ENCODE measurements around the gene TRMT11. TPM values are rescaled to one million over a fixed set of nuclear protein-coding genes. Genes with fewer than 3 reads are reported as not detected.

The TRMT11 gene
- total RNA-seq, 2 experiments from 2014 or later, result 42.8 to 46.9 TPM

DNA sequence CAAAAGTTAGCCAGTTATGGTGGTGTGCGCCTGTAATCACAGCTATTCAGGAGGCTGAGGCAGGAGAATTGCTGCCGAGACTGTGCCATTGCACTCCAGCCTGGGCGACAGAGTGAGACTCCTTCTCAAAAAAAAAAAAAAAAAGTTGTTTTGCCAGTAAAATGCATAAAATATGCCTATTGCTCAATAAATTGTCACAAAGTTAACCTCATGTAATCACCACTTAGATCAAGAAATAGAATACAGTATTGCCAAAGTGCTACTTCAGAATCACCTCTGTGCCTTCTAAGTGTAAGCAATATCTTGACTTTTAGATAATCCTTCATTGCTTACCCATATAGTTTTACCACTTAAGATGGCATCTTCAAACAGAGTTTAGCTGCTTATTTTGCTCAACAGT, 80.7 kb downstream of the TRMT11 start:
- intact Hi-C loops (cut with micrococcal nuclease), result no loop called here
- ChIA-PET POLR2A (no interaction called here), CTCF (no interaction called here)
- Mint-ChIP-seq H3K27ac (no peak overlapping the region), H3K27me3 (no peaks in the 10 kb centered on the region), H3K9me3 (peaks cover 7% of the 10 kb centered on the region), H3K4me1 (ENCODE audit: low read depth) (no peaks in the 10 kb centered on the region), H3K4me3 (no peak overlapping the region), H3K36me3 (peaks cover 28% of the 10 kb centered on the region)
- no peak for DNase-seq

DNA sequence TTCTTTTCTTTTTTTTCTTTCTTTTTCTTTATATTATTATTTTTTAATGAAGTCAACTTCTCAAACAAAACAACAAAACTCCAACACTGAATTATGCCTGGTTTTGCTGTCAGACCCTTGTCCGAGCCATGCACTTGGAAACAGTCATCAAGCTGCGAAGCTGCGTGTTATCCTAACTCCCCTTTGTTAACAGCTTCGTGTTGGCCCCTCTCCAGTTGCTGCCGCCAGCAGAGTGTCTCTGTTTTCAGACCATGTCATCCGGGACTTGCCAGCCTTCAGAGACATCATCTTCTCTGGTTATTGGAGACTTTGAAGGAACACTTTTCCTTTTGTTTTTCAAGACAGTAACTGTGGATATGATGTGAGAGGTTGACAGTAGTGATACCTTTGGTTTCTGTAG, 83.1 kb downstream of the TRMT11 start:
- Mint-ChIP-seq H3K27me3 (no peaks in the 10 kb centered on the region), H3K4me3 (no peak overlapping the region), H3K27ac (no peak overlapping the region), H3K4me1 (ENCODE audit: low read depth) (no peaks in the 10 kb centered on the region), H3K9me3 (peaks cover 7% of the 10 kb centered on the region), H3K36me3 (peaks cover 22% of the 10 kb centered on the region)
- ChIA-PET POLR2A (no interaction called here), CTCF (no interaction called here)
- intact Hi-C loops (cut with micrococcal nuclease), result no loop called here
- no peak for DNase-seq

DNA sequence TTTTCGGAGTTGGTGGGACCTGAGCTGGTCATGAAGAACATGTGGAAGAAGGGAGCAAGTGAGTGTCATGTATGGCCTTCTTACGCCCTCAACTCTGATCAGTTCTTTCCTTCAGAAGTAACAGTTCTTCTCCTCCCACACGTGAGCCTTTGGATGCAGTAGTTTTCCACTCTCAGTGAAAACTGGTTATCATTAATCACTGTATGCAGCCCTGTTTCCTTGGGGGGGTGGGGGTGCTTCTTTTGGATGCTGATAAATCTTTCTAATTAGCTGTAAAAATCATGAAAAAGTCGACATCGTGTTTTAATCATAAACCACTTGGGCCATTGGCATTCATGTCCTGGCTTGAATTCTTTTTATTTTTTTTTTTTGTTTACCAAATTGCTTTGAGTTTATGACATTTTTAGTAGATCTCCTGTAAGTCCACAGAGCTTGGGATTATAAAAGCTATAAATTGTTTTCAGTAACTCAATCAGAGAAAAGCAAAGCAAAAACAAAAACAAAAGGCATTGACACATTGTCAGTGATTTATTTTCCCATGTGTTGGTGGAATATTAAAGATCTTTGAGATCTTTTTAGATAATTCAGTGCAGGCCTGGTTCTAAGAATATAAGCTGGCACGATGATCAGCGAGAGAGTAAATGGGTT, 84.8 kb downstream of the TRMT11 start:
- H3K27me3 Mint-ChIP-seq, result no peaks in the 10 kb centered on the region
- no peak overlapping the region for H3K4me3 Mint-ChIP-seq
- H3K27ac Mint-ChIP-seq, result no peak overlapping the region
- H3K4me1 Mint-ChIP-seq (ENCODE audit: low read depth), result no peaks in the 10 kb centered on the region
- no peak for DNase-seq
- POLR2A ChIA-PET, result interaction anchor here (0.6 kb wide), 1 partner anchor 149 kb away, joined by 3 read pairs; no protein-coding TSS in a partner anchor
- peaks cover 18% of the 10 kb centered on the region for H3K36me3 Mint-ChIP-seq
- intact Hi-C loops (cut with micrococcal nuclease), result no loop called here
- CTCF ChIA-PET, result no interaction called here
- no peaks in the 10 kb centered on the region for H3K9me3 Mint-ChIP-seq

DNA sequence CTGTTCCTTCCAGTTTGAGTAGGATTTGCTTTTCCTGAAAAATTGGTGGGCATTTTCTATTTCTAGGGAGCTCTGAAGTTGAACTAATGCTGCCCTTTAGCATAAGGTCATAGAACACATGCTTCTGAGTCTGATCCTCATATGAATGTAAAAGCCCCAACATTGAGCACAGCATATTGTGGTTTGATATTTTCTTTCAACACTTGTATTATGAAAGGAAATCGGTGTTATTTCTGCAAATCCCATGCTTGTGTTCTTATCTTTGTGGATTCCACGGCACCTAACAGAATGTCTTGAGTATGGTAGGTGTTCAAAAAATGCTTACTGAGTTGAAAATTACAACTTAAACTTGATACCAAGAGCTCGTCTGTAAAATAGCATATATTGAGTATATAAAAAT, 85.8 kb downstream of the TRMT11 start:
- intact Hi-C loops (cut with micrococcal nuclease), result no loop called here
- ChIA-PET POLR2A (interaction anchor here (0.6 kb wide), 1 partner anchor 150 kb away, joined by 3 read pairs; no protein-coding TSS in a partner anchor), CTCF (no interaction called here)
- no peak for DNase-seq
- H3K27ac Mint-ChIP-seq, result no peak overlapping the region
- peaks cover 18% of the 10 kb centered on the region for H3K36me3 Mint-ChIP-seq
- H3K9me3 Mint-ChIP-seq, result no peaks in the 10 kb centered on the region
- H3K4me1 Mint-ChIP-seq (ENCODE audit: low read depth), result no peaks in the 10 kb centered on the region
- H3K27me3 Mint-ChIP-seq, result no peaks in the 10 kb centered on the region
- no peak overlapping the region for H3K4me3 Mint-ChIP-seq

DNA sequence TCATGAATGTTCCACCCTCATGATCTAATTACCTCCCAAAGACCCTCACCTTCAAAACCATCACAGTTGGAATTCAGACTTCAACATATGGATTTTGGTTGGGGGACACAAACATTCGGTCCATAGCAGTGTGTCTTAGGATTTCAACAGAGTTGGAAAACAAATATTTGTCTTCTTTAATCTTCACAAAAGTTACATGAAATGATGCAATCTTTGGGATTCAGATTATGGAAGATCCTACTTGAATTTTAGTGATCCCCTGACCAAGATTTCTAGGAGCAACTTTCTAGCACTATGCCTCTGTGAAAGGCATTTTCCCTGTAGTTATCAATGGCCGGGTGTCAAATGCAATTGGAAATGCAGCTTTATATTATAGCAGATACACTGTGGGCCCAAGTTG, 86.5 kb downstream of the TRMT11 start:
- no peaks in the 10 kb centered on the region for H3K9me3 Mint-ChIP-seq
- POLR2A ChIA-PET, result no interaction called here
- CTCF ChIA-PET, result no interaction called here

DNA sequence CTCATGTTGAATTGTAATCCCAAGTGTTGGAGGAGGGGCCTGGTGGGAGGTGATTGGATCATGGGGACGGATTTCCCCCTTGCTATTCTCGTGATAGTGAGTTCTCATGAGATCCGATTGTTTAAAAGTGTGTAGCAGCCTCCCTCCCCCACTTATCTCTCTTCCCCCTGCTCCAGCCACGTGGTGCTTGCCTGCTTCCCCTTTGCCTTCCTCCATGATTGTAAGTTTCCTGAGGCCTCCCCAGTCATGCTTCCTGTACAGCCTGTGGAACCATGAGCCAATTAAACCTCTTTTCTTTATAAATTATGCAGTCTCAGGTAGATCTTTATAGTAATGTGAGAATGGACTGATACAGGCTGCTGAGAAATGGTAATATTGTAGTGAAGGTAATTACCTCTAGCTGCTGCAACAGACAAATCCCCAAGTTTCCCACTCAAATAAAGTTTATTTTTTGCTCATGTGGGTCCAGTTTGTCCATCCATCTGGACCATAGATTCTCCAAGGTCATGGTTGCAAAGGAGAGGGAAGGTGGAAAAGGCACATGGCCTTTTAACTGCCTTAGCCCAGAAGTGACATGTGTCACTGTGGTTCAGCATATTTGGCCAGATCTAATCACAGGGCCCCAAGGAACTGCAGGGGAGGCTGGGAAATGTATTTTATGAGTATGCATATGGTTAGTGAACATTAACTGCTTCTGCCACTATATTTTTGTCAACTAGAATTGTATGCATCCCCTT, 89.2 kb downstream of the TRMT11 start:
- Mint-ChIP-seq H3K9me3 (no peaks in the 10 kb centered on the region), H3K27me3 (no peaks in the 10 kb centered on the region), H3K4me1 (ENCODE audit: low read depth) (no peaks in the 10 kb centered on the region), H3K36me3 (peaks cover 16% of the 10 kb centered on the region), H3K4me3 (no peak overlapping the region), H3K27ac (no peak overlapping the region)
- POLR2A ChIA-PET, result no interaction called here
- intact Hi-C loops (cut with micrococcal nuclease), result no loop called here
- CTCF ChIA-PET, result no interaction called here
- no peak for DNase-seq

More for the DNA sequence above, 86.5 kb downstream of the TRMT11 start:
- DNase-seq, result no peak
- Mint-ChIP-seq H3K4me1 (ENCODE audit: low read depth) (no peaks in the 10 kb centered on the region), H3K4me3 (no peak overlapping the region), H3K27me3 (no peaks in the 10 kb centered on the region), H3K36me3 (peaks cover 21% of the 10 kb centered on the region), H3K27ac (no peak overlapping the region)
- intact Hi-C loops (cut with micrococcal nuclease), result no loop called here

DNA sequence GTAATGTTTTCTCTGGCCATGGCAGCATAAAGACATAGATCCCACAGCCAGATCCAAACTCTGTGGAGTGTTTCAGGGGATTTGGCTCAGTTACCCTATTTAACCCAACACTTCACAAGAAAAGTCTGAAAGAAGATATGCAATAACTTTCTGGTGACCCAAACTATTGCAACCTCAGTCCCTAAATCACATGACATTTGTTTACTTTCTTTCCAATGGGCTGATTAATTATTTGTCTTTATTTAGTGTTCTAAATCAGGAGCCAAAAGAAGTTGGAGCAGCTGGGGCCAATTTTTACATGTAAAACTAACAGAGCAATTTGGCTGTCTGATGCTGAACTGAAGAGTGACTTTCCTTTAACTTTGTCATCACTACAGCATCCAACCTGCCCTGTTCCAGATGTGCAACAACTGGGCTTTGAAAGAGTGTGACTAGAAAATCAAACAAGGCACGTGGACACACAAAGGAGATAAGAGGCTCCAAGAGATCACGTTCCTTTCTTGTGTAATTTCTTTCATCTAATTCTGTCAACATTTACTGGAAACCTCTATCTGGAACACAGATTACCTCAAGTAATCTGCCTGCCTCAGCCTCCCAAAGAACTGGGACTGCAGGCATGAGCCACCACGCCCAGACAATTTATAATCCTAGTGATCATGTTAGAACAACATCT, 90.8 kb downstream of the TRMT11 start:
- no peak overlapping the region for H3K4me3 Mint-ChIP-seq
- ChIA-PET CTCF (no interaction called here), POLR2A (no interaction called here)
- H3K4me1 Mint-ChIP-seq (ENCODE audit: low read depth), result no peaks in the 10 kb centered on the region
- H3K36me3 Mint-ChIP-seq, result peaks cover 12% of the 10 kb centered on the region
- DNase-seq, result no peak
- H3K27me3 Mint-ChIP-seq, result no peaks in the 10 kb centered on the region
- intact Hi-C loops (cut with micrococcal nuclease), result no loop called here
- H3K27ac Mint-ChIP-seq, result no peak overlapping the region
- no peaks in the 10 kb centered on the region for H3K9me3 Mint-ChIP-seq

DNA sequence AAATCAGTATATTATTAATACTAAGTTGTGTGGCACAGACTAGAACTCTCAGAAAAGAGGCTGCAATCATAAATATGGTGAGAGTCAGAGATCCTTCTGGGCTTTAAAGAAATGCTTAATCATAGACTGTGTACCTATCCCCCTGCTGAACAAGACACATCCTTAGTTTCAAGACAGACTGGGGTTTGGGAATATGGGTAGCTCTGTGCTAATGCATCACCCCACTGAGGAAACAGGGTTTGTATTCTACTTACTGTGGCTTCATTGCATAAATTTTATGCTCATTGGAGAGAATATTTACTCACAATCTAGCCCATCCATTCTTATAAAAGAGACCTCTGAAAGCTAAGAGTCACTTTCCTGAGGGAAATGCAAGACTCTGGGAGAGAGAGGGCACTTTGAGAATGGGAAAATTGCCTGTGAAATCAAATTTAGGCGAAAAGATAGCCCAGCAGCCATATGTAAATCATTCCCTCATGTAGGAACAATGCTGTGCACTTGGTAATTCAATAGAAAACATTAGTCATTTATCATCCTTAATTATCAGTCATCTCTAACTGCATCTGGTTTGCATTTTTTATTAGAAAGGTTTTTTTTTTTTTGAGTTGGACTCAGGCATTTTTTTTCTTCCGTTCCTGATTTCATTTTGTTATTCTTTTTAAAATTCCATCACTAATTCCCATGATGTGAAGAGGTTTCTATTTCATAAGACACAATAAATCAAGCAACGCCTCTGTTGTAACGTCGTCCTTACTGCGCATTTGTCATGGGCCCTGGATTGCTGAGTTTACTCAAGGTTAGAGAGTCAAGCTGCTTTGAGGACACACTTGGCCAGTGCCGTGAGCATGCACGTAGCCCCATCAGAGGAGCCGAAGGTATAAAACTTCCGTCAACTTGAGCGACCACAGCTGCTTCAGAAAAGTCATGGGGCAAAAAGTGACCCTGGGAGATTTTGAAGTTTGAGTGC, 91.8 kb downstream of the TRMT11 start:
- ChIA-PET CTCF (no interaction called here), POLR2A (no interaction called here)
- Mint-ChIP-seq H3K27me3 (no peaks in the 10 kb centered on the region), H3K4me1 (ENCODE audit: low read depth) (no peaks in the 10 kb centered on the region), H3K27ac (no peak overlapping the region), H3K4me3 (no peak overlapping the region), H3K9me3 (no peaks in the 10 kb centered on the region), H3K36me3 (peaks cover 10% of the 10 kb centered on the region)
- intact Hi-C loops (cut with micrococcal nuclease), result no loop called here
- DNase-seq, result no peak

DNA sequence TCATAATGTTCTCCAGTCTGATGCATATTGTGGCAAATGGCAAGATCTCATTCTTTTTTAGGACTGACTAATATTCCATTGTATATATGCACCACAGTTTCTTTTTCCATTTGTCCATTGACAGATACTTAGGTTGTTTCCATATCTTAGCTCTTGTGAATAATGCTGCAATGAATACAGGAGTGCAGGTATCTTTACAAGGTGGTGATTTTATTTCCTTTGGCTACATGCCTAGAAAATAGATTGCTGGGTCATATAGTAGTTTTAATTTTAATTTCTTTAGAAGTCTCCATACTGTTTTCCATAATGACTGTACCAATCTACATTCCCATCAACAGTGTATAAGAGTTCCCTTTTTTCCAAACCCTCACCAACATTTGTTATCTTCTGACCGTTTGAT, 97.5 kb downstream of the TRMT11 start:
- CTCF ChIA-PET, result no interaction called here
- Mint-ChIP-seq H3K4me3 (no peak overlapping the region), H3K27me3 (no peaks in the 10 kb centered on the region), H3K4me1 (ENCODE audit: low read depth) (peaks cover 6% of the 10 kb centered on the region), H3K9me3 (no peaks in the 10 kb centered on the region), H3K27ac (no peak overlapping the region), H3K36me3 (no peaks in the 10 kb centered on the region)
- no peak for DNase-seq
- POLR2A ChIA-PET, result no interaction called here
- intact Hi-C loops (cut with micrococcal nuclease), result no loop called here

DNA sequence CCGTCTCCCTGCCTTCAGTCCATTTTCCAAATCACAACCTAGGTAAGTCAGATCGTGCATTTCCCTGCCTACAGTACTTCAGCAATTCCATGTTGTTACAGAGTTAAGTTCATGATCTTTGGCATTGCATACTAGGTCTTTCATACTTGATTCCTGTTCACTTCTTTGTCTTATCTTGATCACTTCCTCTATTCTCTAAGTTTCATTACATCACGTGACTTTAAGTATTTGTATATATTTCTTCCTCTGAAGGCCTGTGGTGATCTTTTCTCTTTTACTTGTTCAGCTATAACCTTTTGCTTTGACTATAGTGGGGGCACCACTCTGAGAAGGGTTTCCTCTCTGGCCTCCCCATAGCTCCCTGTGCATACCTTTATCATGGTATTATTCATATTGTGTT, 100.2 kb downstream of the TRMT11 start:
- Mint-ChIP-seq H3K4me3 (no peak overlapping the region), H3K4me1 (ENCODE audit: low read depth) (peaks cover 6% of the 10 kb centered on the region), H3K36me3 (peaks cover 3% of the 10 kb centered on the region), H3K9me3 (no peaks in the 10 kb centered on the region), H3K27ac (no peak overlapping the region), H3K27me3 (no peaks in the 10 kb centered on the region)
- intact Hi-C loops (cut with micrococcal nuclease), result no loop called here
- POLR2A ChIA-PET, result no interaction called here
- CTCF ChIA-PET, result no interaction called here
- DNase-seq, result no peak

Measured in activated CD4-positive, alpha-beta memory T cell treated with anti-CD3 and anti-CD28 coated beads for 36 hours (primary cell).